SK-N-SH treated with all-trans-retinoic acid at 6 μM for 48 hours (cell line): ENCODE results near the gene LSR.

Experiments used
- BACH2 ChIP-seq: fragments of 250-450 bp; sonication (Bioruptor Pico); IDR thresholded peaks from 2 replicates; pipeline ENCODE4 v1.9.0; 2021; ENCODE audit warnings: mild to moderate bottlenecking, borderline replicate concordance
- ESRRG ChIP-seq: fragments of 250-450 bp; sonication (Bioruptor Pico); IDR thresholded peaks from 2 replicates; pipeline ENCODE4 v1.6.1; 2021; ENCODE audit warnings: mild to moderate bottlenecking
- OSR1 ChIP-seq: fragments of 250-450 bp; sonication (Bioruptor Pico); IDR thresholded peaks from 2 replicates; pipeline ENCODE4 v1.8.0; 2022; ENCODE audit warnings: moderate library complexity, mild to moderate bottlenecking, inconsistent platforms
- SNAI2 ChIP-seq: fragments of 250-450 bp; sonication (Bioruptor Pico); IDR thresholded peaks from 2 replicates; pipeline ENCODE4 v1.5.0; 2020; ENCODE audit warnings: mild to moderate bottlenecking, moderate library complexity
- TOX ChIP-seq: fragments of 250-450 bp; sonication (Bioruptor Pico); IDR thresholded peaks from 2 replicates; pipeline ENCODE4 v1.8.0; 2021; ENCODE audit warnings: mild to moderate bottlenecking, moderate library complexity, borderline replicate concordance
- ZC3H10 ChIP-seq: fragments of 250-450 bp; sonication (Bioruptor Pico); IDR thresholded peaks from 2 replicates; pipeline ENCODE4 v1.5.1; 2021; ENCODE audit warnings: mild to moderate bottlenecking, moderate library complexity

GRCh38 chr19:35241417-35241816 is 7.4 kb upstream of the LSR start:
- TF ChIP-seq BACH2 (CRISPR knock-in tag) (no peak), TOX (no peak), OSR1 (CRISPR knock-in tag) (no peak), SNAI2 (CRISPR knock-in tag) (no peak), ESRRG (CRISPR knock-in tag) (no peak), ZC3H10 (CRISPR knock-in tag) (no peak)
